GM06990 (cell line): ENCODE results near the gene MAP6D1.
"Not testable (repeated sequence)": the region's sequence is repeated elsewhere in the genome, so short reads cannot be mapped to it uniquely, and the experiment has no call there.

Experiments
- DNase-seq: peaks from one replicate; pipeline ENCODE4 v3.0.0-alpha.2; 2011; ENCODE audit not compliant: insufficient read length; ENCODE audit errors: extremely low read depth
- H3K27me3 ChIP-seq: replicated peaks from 2 replicates; pipeline ENCODE4 v1.6.0; 2011; ENCODE audit warnings: low read length; ENCODE audit not compliant: control insufficient read depth, insufficient read depth
- H3K36me3 ChIP-seq: 2 replicates; pipeline ENCODE4 v1.5.1; 2011; ENCODE audit warnings: low read length; ENCODE audit not compliant: control insufficient read depth, insufficient read depth
- H3K4me3 ChIP-seq: replicated peaks from 2 replicates; pipeline ENCODE4 v1.5.1; 2011; ENCODE audit warnings: low read depth, mild to moderate bottlenecking, control low read depth, low read length
- CTCF ChIP-seq: IDR thresholded peaks from 2 replicates; pipeline ENCODE4 v1.5.1; 2011; ENCODE audit warnings: low read length, control low read depth, mild to moderate bottlenecking, inconsistent platforms; ENCODE audit not compliant: insufficient read depth, poor library complexity, severe bottlenecking

The MAP6D1 gene

GRCh38 chr3:183789826-183790225 lies 35.6 kb downstream of the MAP6D1 start:
- no peak for TF ChIP-seq CTCF
- no peak for DNase-seq
- peaks cover 17% of the 10 kb centered on the region for H3K36me3 ChIP-seq
- no peaks in the 10 kb centered on the region for H3K27me3 ChIP-seq
- H3K4me3 ChIP-seq: no peak overlapping the region

- DNase-seq, H3K27me3 ChIP-seq, H3K4me3 ChIP-seq: not testable (repeated sequence)
- H3K36me3 ChIP-seq: peaks cover 11% of the 10 kb centered on the region
Measured at GRCh38 chr3:183784503-183784902, 40.9 kb downstream of the MAP6D1 start.

- H3K36me3 ChIP-seq: peaks cover 11% of the 10 kb centered on the region
Measured at GRCh38 chr3:183782576-183783276, 42.7 kb downstream of the MAP6D1 start.

GRCh38 chr3:183781246-183781645 lies 44.1 kb downstream of the MAP6D1 start:
- H3K4me3 ChIP-seq: no peak overlapping the region
- no peaks in the 10 kb centered on the region for H3K27me3 ChIP-seq
- H3K36me3 ChIP-seq: peaks cover 10% of the 10 kb centered on the region
- DNase-seq: no peak
- TF ChIP-seq CTCF: no peak

More at GRCh38 chr3:183782576-183783276, 42.7 kb downstream of the MAP6D1 start:
- Histone ChIP-seq H3K4me3 (no peak overlapping the region), H3K27me3 (no peaks in the 10 kb centered on the region)
- TF ChIP-seq CTCF: no peak
- no peak for DNase-seq

GRCh38 chr3:183779896-183780465 lies 45.4 kb downstream of the MAP6D1 start:
- peaks cover 5% of the 10 kb centered on the region for H3K36me3 ChIP-seq
- no peak for DNase-seq

More at GRCh38 chr3:183779896-183780465, 45.4 kb downstream of the MAP6D1 start:
- no peak overlapping the region for H3K4me3 ChIP-seq
- no peak for TF ChIP-seq CTCF
- H3K27me3 ChIP-seq: no peaks in the 10 kb centered on the region
